ENCODE results near the gene ZNF135. TPM values are rescaled to one million over a fixed set of nuclear protein-coding genes. Genes with fewer than 3 reads are reported as not detected.

Gene ZNF135
- total and polyA plus RNA-seq, 3 experiments from 2014 or later, result 1.0 to 1.4 (median 1.4) TPM

GRCh38 chr19:58088521-58089052 is 29.5 kb downstream of the ZNF135 start:
- Mint-ChIP-seq H3K27ac (no peak overlapping the region), H3K9me3 (peaks cover 0 to 33% (median 29%) of the 10 kb centered on the region in 5 donors), H3K4me1 (peaks cover 0 to 2% (median 0%) of the 10 kb centered on the region in 3 donors), H3K4me3 (no peak overlapping the region), H3K36me3 (peaks cover 0 to 30% (median 29%) of the 10 kb centered on the region in 3 donors), H3K27me3 (no peaks in the 10 kb centered on the region)
- H3K27me3 ChIP-seq (ENCODE audit: insufficient read depth, low read length, poor library complexity, severe bottlenecking), result no peaks in the 10 kb centered on the region
- no peaks in the 10 kb centered on the region for H3K4me1 ChIP-seq (ENCODE audit: insufficient read depth, low read length)
- no peak overlapping the region for H3K4me3 ChIP-seq (ENCODE audit: low read length)
- no peak for DNase-seq
- peaks cover 4% of the 10 kb centered on the region for H3K9me3 ChIP-seq (ENCODE audit: low read length)
- H3K36me3 ChIP-seq (ENCODE audit: insufficient read depth, low read length), result no peaks in the 10 kb centered on the region
- ChIA-PET CTCF (no interaction called here), POLR2A (no interaction called here)
- H3K27ac ChIP-seq (ENCODE audit: low read depth, low read length), result no peak overlapping the region

- Histone ChIP-seq H3K4me1 (ENCODE audit: insufficient read depth, low read length) (no peaks in the 10 kb centered on the region), H3K27ac (ENCODE audit: low read depth, low read length) (no peak overlapping the region), H3K36me3 (ENCODE audit: insufficient read depth, low read length) (no peaks in the 10 kb centered on the region), H3K4me3 (ENCODE audit: low read length) (no peak overlapping the region), H3K9me3 (ENCODE audit: low read length) (peaks cover 4% of the 10 kb centered on the region), H3K27me3 (ENCODE audit: insufficient read depth, low read length, poor library complexity, severe bottlenecking) (no peaks in the 10 kb centered on the region)
- Mint-ChIP-seq H3K27ac (no peak overlapping the region), H3K36me3 (peaks cover 0 to 24% (median 24%) of the 10 kb centered on the region in 3 donors), H3K4me1 (peaks cover 0 to 2% (median 0%) of the 10 kb centered on the region in 3 donors), H3K27me3 (no peaks in the 10 kb centered on the region), H3K9me3 (peaks cover 0 to 33% (median 26%) of the 10 kb centered on the region in 5 donors), H3K4me3 (no peak overlapping the region)
- DNase-seq, result no peak
- CTCF ChIA-PET, result no interaction called here
- POLR2A ChIA-PET, result no interaction called here
Observed at GRCh38 chr19:58089846-58090245, 30.8 kb downstream of the ZNF135 start.

- Histone ChIP-seq H3K27ac (ENCODE audit: low read depth, low read length) (no peak overlapping the region), H3K4me3 (ENCODE audit: low read length) (no peak overlapping the region), H3K9me3 (ENCODE audit: low read length) (peaks cover 4% of the 10 kb centered on the region), H3K36me3 (ENCODE audit: insufficient read depth, low read length) (no peaks in the 10 kb centered on the region), H3K27me3 (ENCODE audit: insufficient read depth, low read length, poor library complexity, severe bottlenecking) (no peaks in the 10 kb centered on the region), H3K4me1 (ENCODE audit: insufficient read depth, low read length) (no peaks in the 10 kb centered on the region)
- H3K36me3 Mint-ChIP-seq, result peaks cover 0 to 28% (median 27%) of the 10 kb centered on the region in 3 donors
- H3K27me3 Mint-ChIP-seq, result no peaks in the 10 kb centered on the region
- H3K4me1 Mint-ChIP-seq, result peaks cover 0 to 5% (median 5%) of the 10 kb centered on the region in 3 donors
- no peak for DNase-seq
- CTCF ChIA-PET, result no interaction called here
- peak overlapping the region in 1 of 8 donors; percentile 88 for H3K27ac Mint-ChIP-seq
- peaks cover 0 to 37% (median 29%) of the 10 kb centered on the region in 5 donors for H3K9me3 Mint-ChIP-seq
- no peak overlapping the region for H3K4me3 Mint-ChIP-seq
- POLR2A ChIA-PET, result no interaction called here
Observed at GRCh38 chr19:58091251-58091995, 32.3 kb downstream of the ZNF135 start.

- peaks cover 0 to 38% (median 36%) of the 10 kb centered on the region in 5 donors for H3K9me3 Mint-ChIP-seq
- peaks cover 0 to 26% (median 19%) of the 10 kb centered on the region in 3 donors for H3K36me3 Mint-ChIP-seq
- H3K27me3 Mint-ChIP-seq, result no peaks in the 10 kb centered on the region
- no peak overlapping the region for H3K4me3 ChIP-seq (ENCODE audit: low read length)
- H3K4me1 Mint-ChIP-seq, result peaks cover under 1 to 16% (median 11%) of the 10 kb centered on the region in 3 donors
- no peak for DNase-seq
- H3K27ac ChIP-seq (ENCODE audit: low read depth, low read length), result no peak overlapping the region
- peaks cover 6% of the 10 kb centered on the region for H3K4me1 ChIP-seq (ENCODE audit: insufficient read depth, low read length)
- no peaks in the 10 kb centered on the region for H3K36me3 ChIP-seq (ENCODE audit: insufficient read depth, low read length)
- no peak overlapping the region for H3K27ac Mint-ChIP-seq
- POLR2A ChIA-PET, result interaction anchor here (0.5 kb wide), 1 partner anchor 642 kb away, joined by 6 read pairs; no protein-coding TSS in a partner anchor
- H3K9me3 ChIP-seq (ENCODE audit: low read length), result peaks cover 4% of the 10 kb centered on the region
- no peak overlapping the region for H3K4me3 Mint-ChIP-seq
- no peaks in the 10 kb centered on the region for H3K27me3 ChIP-seq (ENCODE audit: insufficient read depth, low read length, poor library complexity, severe bottlenecking)
- CTCF ChIA-PET, result no interaction called here
Observed at GRCh38 chr19:58093071-58093470, 34.0 kb downstream of the ZNF135 start.

- Histone ChIP-seq H3K27me3 (ENCODE audit: insufficient read depth, low read length, poor library complexity, severe bottlenecking) (no peaks in the 10 kb centered on the region), H3K4me1 (ENCODE audit: insufficient read depth, low read length) (peaks cover 10% of the 10 kb centered on the region), H3K4me3 (ENCODE audit: low read length) (no peak overlapping the region), H3K36me3 (ENCODE audit: insufficient read depth, low read length) (no peaks in the 10 kb centered on the region), H3K9me3 (ENCODE audit: low read length) (peaks cover 8% of the 10 kb centered on the region), H3K27ac (ENCODE audit: low read depth, low read length) (no peak overlapping the region)
- DNase-seq, result no peak
- peaks cover 0 to 51% (median 47%) of the 10 kb centered on the region in 5 donors for H3K9me3 Mint-ChIP-seq
- peaks cover 8 to 23% (median 19%) of the 10 kb centered on the region in 3 donors for H3K4me1 Mint-ChIP-seq
- H3K36me3 Mint-ChIP-seq, result peaks cover 4 to 31% (median 20%) of the 10 kb centered on the region in 3 donors
- POLR2A ChIA-PET, result interaction anchor here (0.6 kb wide), 1 partner anchor 588 kb away, joined by 3 read pairs; no protein-coding TSS in a partner anchor
- H3K27ac Mint-ChIP-seq, result peak overlapping the region in 1 of 8 donors; percentile 38
- CTCF ChIA-PET, result no interaction called here
- H3K4me3 Mint-ChIP-seq, result no peak overlapping the region
- peaks cover 0 to 3% of the 10 kb centered on the region in 2 donors for H3K27me3 Mint-ChIP-seq
Observed at GRCh38 chr19:58095328-58095727, 36.2 kb downstream of the ZNF135 start.

GRCh38 chr19:58096884-58097283 is 37.8 kb downstream of the ZNF135 start:
- H3K4me3 ChIP-seq (ENCODE audit: low read length), result peak overlapping the region; percentile 41
- Mint-ChIP-seq H3K27me3 (peaks cover 0 to 3% of the 10 kb centered on the region in 2 donors), H3K36me3 (peaks cover 4 to 28% (median 18%) of the 10 kb centered on the region in 3 donors), H3K27ac (peak overlapping the region in 7 of 8 donors; percentile 82 to 100 (median 90)), H3K9me3 (peaks cover 0 to 53% (median 43%) of the 10 kb centered on the region in 5 donors), H3K4me3 (peak overlapping the region; percentile 56 to 97 (median 86)), H3K4me1 (peaks cover 8 to 23% (median 19%) of the 10 kb centered on the region in 3 donors)
- CTCF ChIA-PET, result no interaction called here
- POLR2A ChIA-PET, result no interaction called here
- no peaks in the 10 kb centered on the region for H3K27me3 ChIP-seq (ENCODE audit: insufficient read depth, low read length, poor library complexity, severe bottlenecking)
- peaks cover 9% of the 10 kb centered on the region for H3K9me3 ChIP-seq (ENCODE audit: low read length)
- H3K27ac ChIP-seq (ENCODE audit: low read depth, low read length), result no peak overlapping the region
- no peaks in the 10 kb centered on the region for H3K36me3 ChIP-seq (ENCODE audit: insufficient read depth, low read length)
- no peak for DNase-seq
- H3K4me1 ChIP-seq (ENCODE audit: insufficient read depth, low read length), result peaks cover 10% of the 10 kb centered on the region

GRCh38 chr19:58097349-58097748 is 38.3 kb downstream of the ZNF135 start:
- Mint-ChIP-seq H3K27ac (peak overlapping the region in 7 of 8 donors; percentile 82 to 100 (median 90)), H3K9me3 (peaks cover under 1 to 53% (median 43%) of the 10 kb centered on the region in 5 donors), H3K4me1 (peaks cover 8 to 23% (median 19%) of the 10 kb centered on the region in 3 donors), H3K4me3 (peak overlapping the region in 6 of 7 donors; percentile 73 to 97 (median 89)), H3K27me3 (peaks cover 0 to 3% of the 10 kb centered on the region in 2 donors), H3K36me3 (peaks cover 4 to 26% (median 17%) of the 10 kb centered on the region in 3 donors)
- DNase-seq, result peak in 1 of 5 donors; percentile 15
- peaks cover 10% of the 10 kb centered on the region for H3K4me1 ChIP-seq (ENCODE audit: insufficient read depth, low read length)
- ChIA-PET POLR2A (no interaction called here), CTCF (no interaction called here)
- peak overlapping the region; percentile 98 for H3K27ac ChIP-seq (ENCODE audit: low read depth, low read length)
- no peaks in the 10 kb centered on the region for H3K36me3 ChIP-seq (ENCODE audit: insufficient read depth, low read length)
- peaks cover 9% of the 10 kb centered on the region for H3K9me3 ChIP-seq (ENCODE audit: low read length)
- peak overlapping the region; percentile 41 for H3K4me3 ChIP-seq (ENCODE audit: low read length)
- no peaks in the 10 kb centered on the region for H3K27me3 ChIP-seq (ENCODE audit: insufficient read depth, low read length, poor library complexity, severe bottlenecking)
